K562 (cell line): Measurements from ENCODE around the gene GPR27. TPM values are rescaled to one million over a fixed set of nuclear protein-coding genes. Genes with fewer than 3 reads are reported as not detected.
A peak's percentile ranks its signal among the peaks of the same experiment; 100 is the strongest.

ENCODE experiments used
- ATAC-seq: fragments of 200-7000 bp; cut with Tn5 transposase; 3 replicates; pipeline ENCODE4 v1.9.1; 2020; ENCODE audit warnings: moderate library complexity
- BruUV-seq: library from RNA; stranded (reverse); fragments of 400-500 nt; replicated peaks from 2 replicates; lab custom pipeline; 2021; lab: Mats Ljungman, UMichigan
- CTCF ChIA-PET: fragments of 300-600 bp; formaldehyde crosslinking; extraction: SDS; loops from one replicate; lab custom pipeline; 2021; ENCODE audit warnings: low intra/inter-chr PET ratio; lab: Yijun Ruan, JAX
- POLR2A ChIA-PET: fragments of 300-600, 350-650 bp; sonication (Branson Sonifier 250); formaldehyde crosslinking; extraction: SDS; loops from one replicate; lab custom pipeline; 2021; ENCODE audit warnings: antibody characterized with exemption, inconsistent platforms; lab: Yijun Ruan, JAX
- DNase-seq, 4 experiments: peaks; one replicate each; pipeline versions ENCODE4 v3.0.0 to v3.0.0-alpha.2; 2011 to 2018; ENCODE audit warnings: low spot score in 3 of 4, mixed read lengths in 3 of 4; ENCODE audit errors: extremely low read depth in 1 of 4
- FAIRE-seq: peaks from 2 replicates; lab custom pipeline; 2011; peaks lifted over from hg19 to GRCh38; lab: Jason Lieb, UNC
- H2AFZ ChIP-seq: 2 replicates; pipeline ENCODE4 v1.6.0; 2011; ENCODE audit warnings: low read depth, low read length, control low read depth, inconsistent platforms
- H3K27ac ChIP-seq: fragments of 200-600 bp; 3 replicates; pipeline ENCODE4 v1.8.0; 2011; ENCODE audit warnings: low read depth, mild to moderate bottlenecking, control low read depth, inconsistent platforms, low read length, moderate library complexity, mixed read lengths; ENCODE audit errors: extremely low read depth
- H3K27me3 ChIP-seq, 2 experiments: fragments of 300-600 bp in 1 of 2; 2 replicates in 1 of 2; 3 replicates in 1 of 2; pipeline versions ENCODE4 v1.6.0 to v1.8.0; 2011; ENCODE audit warnings: inconsistent platforms in 2 of 2, low read length in 2 of 2, mild to moderate bottlenecking in 1 of 2, mixed read lengths in 1 of 2, moderate library complexity in 1 of 2; ENCODE audit not compliant: control insufficient read depth in 2 of 2, insufficient read depth in 2 of 2
- H3K36me3 ChIP-seq: fragments of 300-600 bp; 3 replicates; pipeline ENCODE4 v1.8.0; 2011; ENCODE audit warnings: mild to moderate bottlenecking, low read length, inconsistent platforms; ENCODE audit not compliant: control insufficient read depth, insufficient read depth
- H3K4me1 ChIP-seq, 2 experiments: fragments of 200-600 bp in 1 of 2; replicated peaks in 1 of 2; 2 replicates in 1 of 2; 3 replicates in 1 of 2; pipeline versions ENCODE4 v1.5.1 to v1.8.0; 2011; ENCODE audit warnings: inconsistent platforms in 2 of 2, low read length in 2 of 2, mild to moderate bottlenecking in 1 of 2, mixed read lengths in 1 of 2, moderate library complexity in 1 of 2; ENCODE audit not compliant: control insufficient read depth in 2 of 2, insufficient read depth in 2 of 2
- H3K4me2 ChIP-seq: 2 replicates; pipeline ENCODE4 v1.6.1; 2011; ENCODE audit warnings: low read length, control low read depth, inconsistent platforms, mixed read lengths; ENCODE audit not compliant: insufficient read depth
- H3K4me3 ChIP-seq: fragments of 200-600 bp; sonication (generic), shearing (Covaris generic); 2 replicates; pipeline ENCODE4 v1.5.1; 2016; ENCODE audit warnings: control low read depth, inconsistent platforms
- H3K79me2 ChIP-seq: fragments of 200-600 bp; 3 replicates; pipeline ENCODE4 v1.8.0; 2011; ENCODE audit warnings: low read length, inconsistent platforms; ENCODE audit not compliant: control insufficient read depth, insufficient read depth
- H3K9ac ChIP-seq, 2 experiments: 2 replicates each; pipeline versions ENCODE4 v1.6.0 to v1.6.1; 2011; ENCODE audit warnings: low read depth in 2 of 2, low read length in 2 of 2, control low read depth in 1 of 2, inconsistent platforms in 1 of 2, mild to moderate bottlenecking in 1 of 2, mixed read lengths in 1 of 2; ENCODE audit not compliant: insufficient read depth in 1 of 2
- H3K9me1 ChIP-seq: one replicate; pipeline ENCODE4 v1.6.0; 2011; ENCODE audit warnings: inconsistent platforms, mild to moderate bottlenecking, low read length, moderate library complexity; ENCODE audit not compliant: control insufficient read depth, insufficient read depth
- H3K9me3 ChIP-seq: replicated peaks from 2 replicates; pipeline ENCODE4 v1.5.1; 2011; ENCODE audit warnings: low read depth, low read length, inconsistent platforms; ENCODE audit not compliant: control insufficient read depth, insufficient read depth
- H4K20me1 ChIP-seq: replicated peaks from 2 replicates; pipeline ENCODE4 v1.6.1; 2011; ENCODE audit warnings: low read length, inconsistent platforms, mixed read lengths; ENCODE audit not compliant: control insufficient read depth, insufficient read depth
- ARID1B ChIP-seq: fragments of 450-650 bp; IDR thresholded peaks from 2 replicates; pipeline ENCODE4 v1.6.1; 2016; ENCODE audit warnings: antibody characterized with exemption, mild to moderate bottlenecking, inconsistent platforms
- ARID2 ChIP-seq: fragments of 450-650 bp; IDR thresholded peaks from 2 replicates; pipeline ENCODE4 v1.6.1; 2017; ENCODE audit warnings: antibody characterized with exemption, mild to moderate bottlenecking
- C11orf30 ChIP-seq: fragments of 450-650 bp; IDR thresholded peaks from 2 replicates; pipeline ENCODE4 v1.6.1; 2016; ENCODE audit warnings: low read depth, mild to moderate bottlenecking
- HCFC1 ChIP-seq: IDR thresholded peaks from 2 replicates; pipeline ENCODE4 v1.6.1; 2012; ENCODE audit warnings: low read depth, low read length, improper control_type of control experiment
- KAT2B ChIP-seq: IDR thresholded peaks from one replicate; pipeline ENCODE4 v1.6.1; 2012; ENCODE audit warnings: low read depth, mild to moderate bottlenecking, control low read depth, inconsistent platforms, low read length, moderate library complexity
- MAFF ChIP-seq: IDR thresholded peaks from 2 replicates; pipeline ENCODE4 v1.6.1; 2012; ENCODE audit warnings: low read length, improper control_type of control experiment
- MAFG ChIP-seq: fragments of 450-650 bp; conservative IDR thresholded peaks from 2 replicates; pipeline ENCODE4 v1.6.1; 2016; ENCODE audit warnings: missing genetic modification characterization, missing compliant biosample characterization
- MAFK ChIP-seq: IDR thresholded peaks from 2 replicates; pipeline ENCODE4 v1.6.1; 2011; ENCODE audit warnings: low read length, improper control_type of control experiment
- MEIS2 ChIP-seq: fragments of 450-650 bp; IDR thresholded peaks from 2 replicates; pipeline ENCODE4 v1.6.1; 2014; ENCODE audit warnings: mild to moderate bottlenecking; ENCODE audit not compliant: partially characterized antibody
- NFE2 ChIP-seq: IDR thresholded peaks from 2 replicates; pipeline ENCODE4 v1.6.1; 2014; ENCODE audit warnings: antibody characterized with exemption, low read depth
- NFE2L1 ChIP-seq: fragments of 450-650 bp; IDR thresholded peaks from 2 replicates; pipeline ENCODE4 v1.6.1; 2016; ENCODE audit warnings: missing genetic modification characterization, low read depth, mild to moderate bottlenecking, missing compliant biosample characterization, moderate library complexity, borderline replicate concordance
- PATZ1 ChIP-seq: fragments of 250-450 bp; sonication (Bioruptor Pico); IDR thresholded peaks from 2 replicates; pipeline ENCODE4 v1.5.0; 2020; ENCODE audit warnings: mild to moderate bottlenecking, borderline replicate concordance
- PML ChIP-seq: IDR thresholded peaks from 2 replicates; pipeline ENCODE4 v1.6.1; 2012; ENCODE audit warnings: low read length, inconsistent platforms
- SIRT6 ChIP-seq: IDR thresholded peaks from one replicate; pipeline ENCODE4 v1.6.1; 2012; ENCODE audit warnings: low read depth, mild to moderate bottlenecking, control low read depth, inconsistent platforms, low read length, moderate library complexity
- TEAD4 ChIP-seq, 2 experiments: sonication (generic) in 1 of 2; formaldehyde crosslinking in 1 of 2; IDR thresholded peaks; 2 replicates each; pipeline versions ENCODE4 v1.6.1 to v1.8.0; 2012 to 2022; ENCODE audit warnings: borderline replicate concordance in 1 of 2, inconsistent platforms in 1 of 2, low read length in 1 of 2, mild to moderate bottlenecking in 1 of 2, missing genetic modification reagents in 1 of 2
- ZBED1 ChIP-seq: IDR thresholded peaks from 2 replicates; pipeline ENCODE4 v1.6.1; 2014
- ZFPM2 ChIP-seq: fragments of 250-450 bp; sonication (Bioruptor Pico); IDR thresholded peaks from 2 replicates; pipeline ENCODE4 v1.5.1; 2022; ENCODE audit warnings: mild to moderate bottlenecking
- ZNF140 ChIP-seq: fragments of 250-450 bp; sonication (Bioruptor Pico); IDR thresholded peaks from 2 replicates; pipeline ENCODE4 v1.8.0; 2021; ENCODE audit warnings: moderate library complexity, mild to moderate bottlenecking, inconsistent platforms
- ZNF316 ChIP-seq: fragments of 450-650 bp; IDR thresholded peaks from 2 replicates; pipeline ENCODE4 v1.6.1; 2016
- ZNF583 ChIP-seq: fragments of 250-450 bp; sonication (Bioruptor Pico); IDR thresholded peaks from 2 replicates; pipeline ENCODE4 v1.4.0; 2020
- whole genome bisulfite sequencing: fragments of 100-300 bp; shearing (Covaris generic); methylation state at CpG from one replicate; pipeline ENCODE4 v1.1.6; 2016; ENCODE audit warnings: low coverage, mixed read lengths; ENCODE audit not compliant: insufficient coverage; ENCODE audit errors: missing lambda C conversion rate; 5-methylcytosine and 5-hydroxymethylcytosine counted together
- in situ Hi-C: fragments of 300-500 bp; cut with MboI; formaldehyde crosslinking; loops from 4 replicates; pipeline ENCODE4 v1.15.0; 2018; ENCODE audit warnings: inconsistent platforms, mixed read lengths
- intact Hi-C: fragments of 100-400 bp; cut with micrococcal nuclease; formaldehyde crosslinking; loops from 2 replicates; pipeline ENCODE4 v1.14.2; 2022
- polyA plus RNA-seq, 8 experiments: library from polyadenylated mRNA; depleted of rRNA in 4 of 8; stranded (reverse) in 5 of 8; unstranded in 3 of 8; fragments of >200 nt; fragmentation: Nextera tagmentation in 2 of 8; fragmentation: Illumina TruSeq in 1 of 8; extraction: Ambion mirVana in 2 of 8; extraction: Trizol in 1 of 8; gene quantifications; 2 replicates each; pipeline versions ENCODE4 v1.2.1 to v1.2.3, GENCODE V29; 2011 to 2014; ENCODE audit warnings: inconsistent platforms in 1 of 8, missing spikeins in 1 of 8
- total RNA-seq, 7 experiments: library from RNA; depleted of rRNA in 6 of 7; stranded (reverse); fragments of >200 nt in 6 of 7; fragmentation: Illumina TruSeq in 2 of 7; extraction: Trizol in 2 of 7; gene quantifications; 2 replicates each; pipeline versions ENCODE4 v1.2.1 to v1.2.3, GENCODE V29; 2011 to 2021; ENCODE audit warnings: low replicate concordance in 1 of 7
- TF ChIP-seq, protein P1 (sequence below), 3 experiments: fragments of 200-800 bp in 1 of 3; fragments of 250-450 bp in 1 of 3; fragments of 450-650 bp in 1 of 3; sonication (Bioruptor Pico) in 1 of 3; sonication (Bioruptor generic) in 1 of 3; formaldehyde crosslinking in 1 of 3; IDR thresholded peaks; 2 replicates each; pipeline versions ENCODE4 v1.6.1 to v1.8.0; 2016 to 2022; ENCODE audit warnings: mild to moderate bottlenecking in 2 of 3, missing genetic modification characterization in 2 of 3, missing compliant biosample characterization in 1 of 3, moderate library complexity in 1 of 3

The GPR27 gene
- total and polyA plus RNA-seq, 9 of the 15 experiments (the other 6 are each of a cell fraction or from before 2014, with no cell fraction given): not detected

DNA sequence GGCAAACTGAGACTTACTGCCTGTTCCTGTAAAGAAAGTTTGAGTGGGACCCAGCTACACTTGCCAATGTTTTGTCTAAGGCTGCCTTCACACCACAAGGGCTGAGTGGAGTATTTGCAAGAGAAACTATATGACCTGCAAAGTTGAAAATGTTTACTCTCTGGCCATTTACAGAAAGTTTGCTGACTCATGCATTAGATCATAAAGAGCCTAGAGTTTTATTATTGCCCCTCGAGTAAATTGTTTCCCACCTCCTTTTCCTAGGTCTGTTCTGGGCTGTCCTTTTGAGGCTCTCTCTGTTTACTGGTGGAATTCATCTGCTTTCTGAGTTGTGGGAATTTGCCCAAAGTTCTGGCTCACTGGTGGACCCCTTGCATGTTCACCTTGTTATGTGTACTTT lies 38.0 kb downstream of the GPR27 start:
- POLR2A ChIA-PET: no interaction called here
- Histone ChIP-seq H4K20me1 (no peaks in the 10 kb centered on the region), H3K9ac (no peak overlapping the region), H3K9me3 (no peaks in the 10 kb centered on the region), H3K27me3 (no peaks in the 10 kb centered on the region; a peak in 1 of 5 replicates), H3K4me1 (peaks cover 0 to 3% of the 10 kb centered on the region in 2 experiments; a peak in 3 of 5 replicates), H3K36me3 (no peaks in the 10 kb centered on the region), H3K4me2 (no peak overlapping the region), H3K79me2 (no peaks in the 10 kb centered on the region), H3K9me1 (no peaks in the 10 kb centered on the region), H3K4me3 (no peak overlapping the region), H2AFZ (no peak overlapping the region), H3K27ac (no peak overlapping the region)
- WGBS: 0% methylated on average over 1 of the region's 1 CpG
- intact Hi-C loops: no loop called here
- CTCF ChIA-PET: no interaction called here
- TF ChIP-seq ARID2 (no peak), ARID1B (no peak), ZNF140 (CRISPR knock-in tag) (no peak), NFE2 (peak; percentile 51), MAFG (tag) (peak; percentile 85), ZNF583 (no peak), HCFC1 (no peak), SIRT6 (no peak), PATZ1 (no peak), MAFF (peak; percentile 71), MAFK (peak; percentile 70; the same call in 1 of the 2 replicates), ZBED1 (no peak), NFE2L1 (peak; percentile 26; the same call in 1 of the 2 replicates), C11orf30 (peak; percentile 86), KAT2B (no peak), ZNF316 (peak; percentile 86), MEIS2 (no peak), TEAD4 (IDR thresholded peaks at IDR 0.05; ENCODE audit: low read length) (no peak), TEAD4 (CRISPR knock-in tag; IDR thresholded peaks at IDR 0.05; ENCODE audit: borderline replicate concordance) (no peak), ZFPM2 (CRISPR knock-in tag) (no peak), PML (no peak)
- TF ChIP-seq, protein P1, sequence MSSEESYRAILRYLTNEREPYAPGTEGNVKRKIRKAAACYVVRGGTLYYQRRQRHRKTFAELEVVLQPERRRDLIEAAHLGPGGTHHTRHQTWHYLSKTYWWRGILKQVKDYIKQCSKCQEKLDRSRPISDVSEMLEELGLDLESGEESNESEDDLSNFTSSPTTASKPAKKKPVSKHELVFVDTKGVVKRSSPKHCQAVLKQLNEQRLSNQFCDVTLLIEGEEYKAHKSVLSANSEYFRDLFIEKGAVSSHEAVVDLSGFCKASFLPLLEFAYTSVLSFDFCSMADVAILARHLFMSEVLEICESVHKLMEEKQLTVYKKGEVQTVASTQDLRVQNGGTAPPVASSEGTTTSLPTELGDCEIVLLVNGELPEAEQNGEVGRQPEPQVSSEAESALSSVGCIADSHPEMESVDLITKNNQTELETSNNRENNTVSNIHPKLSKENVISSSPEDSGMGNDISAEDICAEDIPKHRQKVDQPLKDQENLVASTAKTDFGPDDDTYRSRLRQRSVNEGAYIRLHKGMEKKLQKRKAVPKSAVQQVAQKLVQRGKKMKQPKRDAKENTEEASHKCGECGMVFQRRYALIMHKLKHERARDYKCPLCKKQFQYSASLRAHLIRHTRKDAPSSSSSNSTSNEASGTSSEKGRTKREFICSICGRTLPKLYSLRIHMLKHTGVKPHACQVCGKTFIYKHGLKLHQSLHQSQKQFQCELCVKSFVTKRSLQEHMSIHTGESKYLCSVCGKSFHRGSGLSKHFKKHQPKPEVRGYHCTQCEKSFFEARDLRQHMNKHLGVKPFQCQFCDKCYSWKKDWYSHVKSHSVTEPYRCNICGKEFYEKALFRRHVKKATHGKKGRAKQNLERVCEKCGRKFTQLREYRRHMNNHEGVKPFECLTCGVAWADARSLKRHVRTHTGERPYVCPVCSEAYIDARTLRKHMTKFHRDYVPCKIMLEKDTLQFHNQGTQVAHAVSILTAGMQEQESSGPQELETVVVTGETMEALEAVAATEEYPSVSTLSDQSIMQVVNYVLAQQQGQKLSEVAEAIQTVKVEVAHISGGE (CRISPR knock-in tag; IDR thresholded peaks at IDR 0.05): no peak
- DNase-seq (no peak), FAIRE-seq (no peak), ATAC-seq (no peak)
- in situ Hi-C loops: no loop called here
- BruUV-seq: no TSS peak
